GM23338 (cell line): ENCODE results near the gene PDE3B. TPM values are rescaled to one million over a fixed set of nuclear protein-coding genes. Genes with fewer than 3 reads are reported as not detected.

Source experiments
- ATAC-seq: fragments of 200-7000 bp; cut with Tn5 transposase; 3 replicates; pipeline ENCODE4 v1.9.1; 2020
- DNase-seq: peaks from one replicate; pipeline ENCODE4 v3.0.0-alpha.2; 2015; ENCODE audit warnings: low spot score
- H2AFZ ChIP-seq: fragments of 200-600 bp; sonication (generic); 2 replicates; pipeline ENCODE4 v1.8.0; 2016; ENCODE audit warnings: antibody characterized with exemption, mild to moderate bottlenecking, moderate library complexity
- H3F3A ChIP-seq: fragments of 200-600 bp; sonication (generic); replicated peaks from 2 replicates; pipeline ENCODE4 v1.8.0; 2017; ENCODE audit warnings: antibody characterized with exemption, mixed run types, low read depth
- H3K27ac ChIP-seq: fragments of 200-600 bp; sonication (generic); 2 replicates; pipeline ENCODE4 v1.6.1; 2016; ENCODE audit warnings: low read depth
- H3K27me3 ChIP-seq: fragments of 200-600 bp; sonication (generic); 2 replicates; pipeline ENCODE4 v1.8.0; 2016; ENCODE audit warnings: mild to moderate bottlenecking, mixed run types, moderate library complexity; ENCODE audit not compliant: insufficient read depth
- H3K36me3 ChIP-seq: fragments of 200-600 bp; sonication (generic); 2 replicates; pipeline ENCODE4 v1.8.0; 2016; ENCODE audit warnings: mild to moderate bottlenecking; ENCODE audit not compliant: insufficient read depth
- H3K4me1 ChIP-seq: fragments of 200-600 bp; sonication (generic); 2 replicates; pipeline ENCODE4 v1.8.0; 2016; ENCODE audit warnings: mild to moderate bottlenecking, moderate library complexity; ENCODE audit not compliant: insufficient read depth
- H3K4me2 ChIP-seq: fragments of 200-600 bp; sonication (generic); 2 replicates; pipeline ENCODE4 v1.7.1; 2017; ENCODE audit warnings: mixed run types
- H3K4me3 ChIP-seq: fragments of 200-600 bp; sonication (generic); 2 replicates; pipeline ENCODE4 v1.6.1; 2016; ENCODE audit warnings: mixed run types
- H3K79me2 ChIP-seq: fragments of 200-600 bp; sonication (generic); replicated peaks from 2 replicates; pipeline ENCODE4 v1.8.0; 2017; ENCODE audit warnings: mild to moderate bottlenecking; ENCODE audit not compliant: insufficient read depth
- H3K9me2 ChIP-seq: fragments of 200-600 bp; sonication (generic); 2 replicates; pipeline ENCODE4 v1.8.0; 2017; ENCODE audit not compliant: insufficient read depth
- H4K20me1 ChIP-seq: fragments of 200-600 bp; sonication (generic); replicated peaks from 2 replicates; pipeline ENCODE4 v1.8.0; 2017; ENCODE audit warnings: mild to moderate bottlenecking; ENCODE audit not compliant: insufficient read depth
- H3K27ac Mint-ChIP-seq: 2 replicates; pipeline ENCODE4 v1.8.0; 2020; ENCODE audit warnings: inconsistent platforms, mild to moderate bottlenecking, moderate library complexity, mixed read lengths
- H3K27me3 Mint-ChIP-seq: 3 replicates; pipeline ENCODE4 v1.8.0; 2022; ENCODE audit warnings: low read depth, mild to moderate bottlenecking, moderate library complexity, mixed read lengths, inconsistent platforms; ENCODE audit not compliant: insufficient read depth, poor library complexity
- H3K36me3 Mint-ChIP-seq: 3 replicates; pipeline ENCODE4 v1.8.0; 2021; ENCODE audit warnings: low read depth, mild to moderate bottlenecking, inconsistent platforms, moderate library complexity, mixed read lengths
- H3K4me1 Mint-ChIP-seq: 3 replicates; pipeline ENCODE4 v1.8.0; 2020; ENCODE audit warnings: mild to moderate bottlenecking, inconsistent platforms, mixed read lengths
- H3K4me3 Mint-ChIP-seq: 3 replicates; pipeline ENCODE4 v1.8.0; 2021; ENCODE audit warnings: moderate library complexity, mild to moderate bottlenecking, inconsistent platforms, mixed read lengths
- H3K9me3 Mint-ChIP-seq: 3 replicates; pipeline ENCODE4 v1.8.0; 2020; ENCODE audit warnings: moderate library complexity, mild to moderate bottlenecking, inconsistent platforms, mixed read lengths
- EZH2phosphoT487 ChIP-seq: fragments of 200-600 bp; sonication (generic); IDR thresholded peaks from one replicate; pipeline ENCODE4 v1.8.1; 2018; ENCODE audit warnings: antibody characterized with exemption; ENCODE audit not compliant: unreplicated experiment
- JUNB ChIP-seq: IDR thresholded peaks from one replicate; pipeline ENCODE4 v1.6.1; 2016; ENCODE audit warnings: antibody characterized with exemption; ENCODE audit not compliant: unreplicated experiment
- POLR2AphosphoS5 ChIP-seq: IDR thresholded peaks from 2 replicates; pipeline ENCODE4 v1.6.1; 2016; ENCODE audit warnings: antibody characterized with exemption, low read depth
- ZNF114 ChIP-seq: fragments of 250-450 bp; sonication (Bioruptor Pico); IDR thresholded peaks from 2 replicates; pipeline ENCODE4 v1.5.0; 2020; ENCODE audit warnings: mild to moderate bottlenecking, moderate library complexity
- polyA plus RNA-seq: library from polyadenylated mRNA; unstranded; fragments of >200 nt; fragmentation: Nextera tagmentation; extraction: Ambion mirVana; gene quantifications from 2 replicates; pipeline ENCODE4 v1.2.1, GENCODE V29; 2016
- total RNA-seq: library from RNA; depleted of rRNA; stranded (reverse); fragments of >200 nt; shearing (Covaris generic); gene quantifications from 2 replicates; pipeline ENCODE4 v1.2.3, GENCODE V29; 2014
- TF ChIP-seq, protein P1 (sequence below), 2 experiments: fragments of 200-600 bp in 1 of 2; sonication (generic) in 1 of 2; conservative IDR thresholded peaks; 2 replicates each; pipeline versions ENCODE4 v1.5.1 to v1.6.1; 2016 to 2017; ENCODE audit warnings: antibody characterized with exemption in 2 of 2, low read depth in 2 of 2, mild to moderate bottlenecking in 2 of 2, moderate library complexity in 1 of 2

The PDE3B gene
- total and polyA plus RNA-seq, 2 experiments from 2014 or later, result 4.3 to 21.3 TPM

DNA sequence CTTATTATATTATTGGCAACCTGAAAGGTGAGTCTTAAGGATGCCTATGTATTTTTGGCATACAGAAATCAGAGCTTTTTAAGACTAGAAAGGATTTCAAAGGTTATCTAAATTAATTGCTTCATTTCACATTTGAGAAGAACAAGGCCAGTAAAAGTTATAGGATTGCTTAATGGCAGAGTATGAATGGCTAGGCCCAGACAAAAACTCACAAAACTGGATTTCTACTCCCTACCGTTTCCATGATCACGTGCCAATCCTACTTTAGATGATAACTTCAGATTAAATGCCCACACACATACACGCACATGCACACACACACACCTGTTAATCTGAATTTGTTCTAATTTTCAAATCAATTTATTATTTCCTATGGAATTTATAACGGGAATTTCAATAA lies 1.8 kb upstream of the PDE3B start (continued):
- TF ChIP-seq, protein P1, sequence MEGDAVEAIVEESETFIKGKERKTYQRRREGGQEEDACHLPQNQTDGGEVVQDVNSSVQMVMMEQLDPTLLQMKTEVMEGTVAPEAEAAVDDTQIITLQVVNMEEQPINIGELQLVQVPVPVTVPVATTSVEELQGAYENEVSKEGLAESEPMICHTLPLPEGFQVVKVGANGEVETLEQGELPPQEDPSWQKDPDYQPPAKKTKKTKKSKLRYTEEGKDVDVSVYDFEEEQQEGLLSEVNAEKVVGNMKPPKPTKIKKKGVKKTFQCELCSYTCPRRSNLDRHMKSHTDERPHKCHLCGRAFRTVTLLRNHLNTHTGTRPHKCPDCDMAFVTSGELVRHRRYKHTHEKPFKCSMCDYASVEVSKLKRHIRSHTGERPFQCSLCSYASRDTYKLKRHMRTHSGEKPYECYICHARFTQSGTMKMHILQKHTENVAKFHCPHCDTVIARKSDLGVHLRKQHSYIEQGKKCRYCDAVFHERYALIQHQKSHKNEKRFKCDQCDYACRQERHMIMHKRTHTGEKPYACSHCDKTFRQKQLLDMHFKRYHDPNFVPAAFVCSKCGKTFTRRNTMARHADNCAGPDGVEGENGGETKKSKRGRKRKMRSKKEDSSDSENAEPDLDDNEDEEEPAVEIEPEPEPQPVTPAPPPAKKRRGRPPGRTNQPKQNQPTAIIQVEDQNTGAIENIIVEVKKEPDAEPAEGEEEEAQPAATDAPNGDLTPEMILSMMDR (conservative IDR thresholded peaks at IDR 0.05; ENCODE audit: low read depth in 2 of 2), result no peak

DNA sequence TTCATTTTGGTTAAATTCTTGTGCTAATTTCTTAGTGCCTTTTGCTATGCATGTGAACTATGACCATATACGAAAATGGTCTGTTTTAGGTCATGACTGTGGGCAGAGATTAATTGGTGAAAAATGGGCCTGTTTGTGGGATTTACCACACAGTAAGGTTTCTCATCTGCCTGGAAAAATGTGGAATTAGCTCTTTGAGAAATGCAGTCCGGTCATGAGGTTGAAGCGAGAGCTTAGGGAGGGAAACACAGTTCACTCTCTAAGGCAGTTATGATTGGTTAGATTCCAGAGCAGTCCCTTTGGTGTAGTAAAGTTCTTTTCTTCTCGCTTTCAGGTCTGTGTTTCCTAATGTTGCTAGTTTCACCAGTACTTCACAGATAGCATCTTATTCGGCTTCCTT lies 1.2 kb upstream of the PDE3B start:
- Histone ChIP-seq H3K36me3 (no peaks in the 10 kb centered on the region), H3K4me1 (peaks cover 10% of the 10 kb centered on the region; the same call in 1 of the 2 replicates), H2AFZ (0 out of 2 replicates have a peak overlapping the region, but pooled peaks have one; percentile 3), H4K20me1 (no peaks in the 10 kb centered on the region; the same call in 1 of the 2 replicates), H3K79me2 (peaks cover 24% of the 10 kb centered on the region), H3K9me2 (no peaks in the 10 kb centered on the region), H3K27me3 (peaks cover 32% of the 10 kb centered on the region), H3K4me2 (peak overlapping the region; percentile 74), H3K4me3 (peak overlapping the region; percentile 88), H3K27ac (no peak overlapping the region), H3F3A (no peaks in the 10 kb centered on the region)
- Mint-ChIP-seq H3K27ac (no peak overlapping the region), H3K36me3 (no peaks in the 10 kb centered on the region), H3K4me3 (peak overlapping the region; percentile 90), H3K4me1 (peaks cover 18% of the 10 kb centered on the region), H3K27me3 (peaks cover 12% of the 10 kb centered on the region), H3K9me3 (no peaks in the 10 kb centered on the region)
- DNase-seq (no peak), ATAC-seq (no peak)
- no peak for TF ChIP-seq EZH2phosphoT487

DNA sequence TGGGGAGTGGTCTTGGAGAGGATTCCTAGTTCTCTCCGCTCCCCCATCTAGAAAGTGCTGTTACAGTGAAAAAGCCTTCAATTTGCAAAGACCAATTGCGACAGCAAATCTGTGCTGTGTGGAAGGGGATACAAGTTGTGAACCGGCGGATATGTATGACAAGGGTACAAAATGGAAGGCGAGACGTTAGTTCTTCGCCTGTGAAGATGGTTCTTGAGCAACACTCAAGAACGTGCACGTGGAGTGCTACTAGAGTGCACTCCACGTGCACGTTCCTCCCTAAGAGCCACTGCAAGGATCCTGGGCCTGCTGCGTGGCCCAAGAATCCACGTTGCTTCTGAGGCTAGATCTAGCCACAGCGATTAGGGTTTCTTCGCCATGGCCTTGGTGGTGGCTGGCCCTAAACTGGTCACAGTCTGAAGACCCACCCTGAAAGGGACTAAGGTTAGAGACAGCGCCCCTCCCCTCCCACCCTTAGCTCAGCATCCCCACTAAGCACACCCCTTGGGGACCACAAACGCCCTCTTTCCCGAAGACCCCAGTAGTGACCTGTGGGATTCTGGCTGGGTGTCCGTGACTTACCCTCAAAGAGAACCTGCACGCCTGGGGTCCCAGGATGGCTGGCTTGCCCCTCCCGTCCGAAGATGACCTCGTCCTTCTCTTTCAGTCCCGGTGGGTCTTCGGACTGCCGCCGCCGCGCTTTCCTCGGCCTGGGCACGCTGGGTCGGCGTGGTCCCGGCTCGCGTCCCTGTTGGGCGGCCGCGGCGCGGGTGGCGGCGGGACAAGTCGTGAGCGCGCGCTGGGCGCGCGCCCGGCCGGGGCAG lies 519 bp upstream of the PDE3B start:
- peak; percentile 5 for DNase-seq
- no peaks in the 10 kb centered on the region for H3F3A ChIP-seq
- H3K27ac ChIP-seq, result no peak overlapping the region
- H3K79me2 ChIP-seq, result peaks cover 30% of the 10 kb centered on the region
- 0 out of 2 replicates have a peak overlapping the region, but pooled peaks have one; percentile 3 for H2AFZ ChIP-seq
- peaks cover 32% of the 10 kb centered on the region for H3K27me3 ChIP-seq
- Mint-ChIP-seq H3K4me3 (peak overlapping the region; percentile 90), H3K4me1 (peaks cover 20% of the 10 kb centered on the region), H3K27me3 (peaks cover 12% of the 10 kb centered on the region), H3K27ac (no peak overlapping the region), H3K9me3 (no peaks in the 10 kb centered on the region), H3K36me3 (no peaks in the 10 kb centered on the region)
- H3K4me1 ChIP-seq, result peaks cover 10% of the 10 kb centered on the region; the same call in 1 of the 2 replicates
- peak overlapping the region; percentile 88 for H3K4me3 ChIP-seq
- H3K9me2 ChIP-seq, result no peaks in the 10 kb centered on the region
- H4K20me1 ChIP-seq, result no peaks in the 10 kb centered on the region; the same call in 1 of the 2 replicates
- H3K4me2 ChIP-seq, result peak overlapping the region; percentile 74
- no peak for TF ChIP-seq ZNF114 (CRISPR knock-in tag)
- no peak for TF ChIP-seq EZH2phosphoT487
- no peak for TF ChIP-seq POLR2AphosphoS5
- no peak for TF ChIP-seq JUNB
- H3K36me3 ChIP-seq, result no peaks in the 10 kb centered on the region
- no peak for ATAC-seq
